ENCODE data around the gene CNTLN. TPM values are rescaled to one million over a fixed set of nuclear protein-coding genes. Genes with fewer than 3 reads are reported as not detected.

Gene CNTLN
- total RNA-seq, 1 experiment from 2014 or later, result 5.1 TPM

GRCh38 chr9:17130291-17130690, 4.5 kb upstream of the CNTLN start:
- ChIA-PET CTCF (no interaction called here), RAD21 (ENCODE audit: low non-redundant PET in 1 of 2, low total read pairs in 2 of 2, uncharacterized antibody in 2 of 2, unreplicated experiment in 2 of 2) (no interaction called here), POLR2A (no interaction called here)
- H3K36me3 ChIP-seq (ENCODE audit: control insufficient read depth in 1 of 2, insufficient read depth in 2 of 2, low read length in 2 of 2), result no peaks in the 10 kb centered on the region
- H3K27ac ChIP-seq (ENCODE audit: low read depth, low read length), result no peak overlapping the region
- peaks cover 0 to 6% of the 10 kb centered on the region in 2 experiments; a peak in 2 of 4 replicates for H3K4me1 ChIP-seq (ENCODE audit: control insufficient read depth in 1 of 2, insufficient read depth in 2 of 2, low read length in 2 of 2)
- no TSS peak for BruUV-seq (replicated peaks)
- no peak for ATAC-seq
- no peak overlapping the region for H3K4me2 ChIP-seq (ENCODE audit: low read length)
- no peaks in the 10 kb centered on the region for H3K9me2 ChIP-seq (ENCODE audit: insufficient read depth)
- H3K9ac ChIP-seq (ENCODE audit: low read length), result no peak overlapping the region
- no peaks in the 10 kb centered on the region for H3K9me3 ChIP-seq (ENCODE audit: control insufficient read depth in 1 of 2, insufficient read depth in 1 of 2, low read depth in 1 of 2, low read length in 2 of 2)
- H4K20me1 ChIP-seq (ENCODE audit: insufficient read depth), result no peaks in the 10 kb centered on the region
- DNase-seq (ENCODE audit: low read depth, low spot score), result no peak
- intact Hi-C loops (cut with micrococcal nuclease), result no loop called here
- H3K27me3 ChIP-seq (ENCODE audit: insufficient read depth, low read length), result no peaks in the 10 kb centered on the region
- H3K79me2 ChIP-seq (ENCODE audit: insufficient read depth, low read length), result no peaks in the 10 kb centered on the region
- no peak overlapping the region for H2AFZ ChIP-seq (ENCODE audit: low read depth, low read length, poor library complexity, severe bottlenecking)
- H3K4me3 ChIP-seq (replicated peaks in 1 of 2; ENCODE audit: low read depth in 1 of 2, low read length in 2 of 2), result no peak overlapping the region
- TF ChIP-seq REST (IDR thresholded peaks at IDR 0.05; ENCODE audit: low read depth) (no peak), ZNF274 (IDR thresholded peaks at IDR 0.05; ENCODE audit: low read depth, low read length) (no peak), POLR2A (IDR thresholded peaks at IDR 0.05; ENCODE audit: borderline replicate concordance, extremely low read depth, insufficient read depth, insufficient read length) (no peak), ZFX (IDR thresholded peaks at IDR 0.05) (no peak)

DNA sequence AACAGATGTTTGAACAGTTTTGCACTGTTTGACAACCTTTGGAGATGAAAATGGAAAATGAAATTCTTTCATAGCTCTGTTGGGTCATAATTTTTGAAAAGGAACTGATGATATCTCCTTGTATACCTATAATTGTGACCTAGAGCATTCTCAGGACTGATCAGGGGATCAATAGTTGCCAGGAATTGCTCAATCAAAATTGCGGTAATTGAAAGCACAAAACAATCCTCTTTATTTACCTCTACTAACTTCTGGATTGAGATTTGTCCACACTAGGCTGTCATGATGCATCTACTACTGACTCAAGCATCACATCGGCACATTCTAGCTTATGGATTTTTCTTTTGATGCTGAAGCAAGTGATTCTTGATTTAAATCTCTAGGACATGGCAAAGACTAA, 4.1 kb upstream of the CNTLN start:
- no peaks in the 10 kb centered on the region for H3K9me2 ChIP-seq (ENCODE audit: insufficient read depth)
- no peak overlapping the region for H3K4me2 ChIP-seq (ENCODE audit: low read length)
- no peaks in the 10 kb centered on the region for H4K20me1 ChIP-seq (ENCODE audit: insufficient read depth)
- ChIA-PET RAD21 (ENCODE audit: low non-redundant PET in 1 of 2, low total read pairs in 2 of 2, uncharacterized antibody in 2 of 2, unreplicated experiment in 2 of 2) (no interaction called here), POLR2A (no interaction called here), CTCF (no interaction called here)
- intact Hi-C loops (cut with micrococcal nuclease), result no loop called here
- H2AFZ ChIP-seq (ENCODE audit: low read depth, low read length, poor library complexity, severe bottlenecking), result no peak overlapping the region
- DNase-seq (ENCODE audit: low read depth, low spot score) (no peak), ATAC-seq (no peak)
- H3K4me1 ChIP-seq (ENCODE audit: control insufficient read depth in 1 of 2, insufficient read depth in 2 of 2, low read length in 2 of 2), result peaks cover 0 to 6% of the 10 kb centered on the region in 2 experiments; a peak in 2 of 4 replicates
- no peaks in the 10 kb centered on the region for H3K27me3 ChIP-seq (ENCODE audit: insufficient read depth, low read length)
- no peak overlapping the region for H3K4me3 ChIP-seq (replicated peaks in 1 of 2; ENCODE audit: low read depth in 1 of 2, low read length in 2 of 2)
- no peak overlapping the region for H3K9ac ChIP-seq (ENCODE audit: low read length)
- no peaks in the 10 kb centered on the region for H3K79me2 ChIP-seq (ENCODE audit: insufficient read depth, low read length)
- H3K27ac ChIP-seq (ENCODE audit: low read depth, low read length), result no peak overlapping the region
- BruUV-seq (replicated peaks), result no TSS peak
- H3K9me3 ChIP-seq (ENCODE audit: control insufficient read depth in 1 of 2, insufficient read depth in 1 of 2, low read depth in 1 of 2, low read length in 2 of 2), result no peaks in the 10 kb centered on the region
- H3K36me3 ChIP-seq (ENCODE audit: control insufficient read depth in 1 of 2, insufficient read depth in 2 of 2, low read length in 2 of 2), result no peaks in the 10 kb centered on the region
- TF ChIP-seq POLR2A (IDR thresholded peaks at IDR 0.05; ENCODE audit: borderline replicate concordance, extremely low read depth, insufficient read depth, insufficient read length) (no peak), REST (IDR thresholded peaks at IDR 0.05; ENCODE audit: low read depth) (no peak), ZFX (IDR thresholded peaks at IDR 0.05) (no peak), EZH2 (IDR thresholded peaks at IDR 0.05) (no peak), SP1 (IDR thresholded peaks at IDR 0.05; ENCODE audit: low read depth) (no peak), ZBTB33 (IDR thresholded peaks at IDR 0.05; ENCODE audit: extremely low read depth, insufficient replicate concordance, low read length) (no peak), ZNF274 (IDR thresholded peaks at IDR 0.05; ENCODE audit: low read depth, low read length) (no peak), RAD21 (IDR thresholded peaks at IDR 0.05; ENCODE audit: low read depth) (no peak), POLR2AphosphoS5 (IDR thresholded peaks at IDR 0.05; ENCODE audit: low read depth, low read length) (no peak), TCF7L2 (IDR thresholded peaks at IDR 0.05; ENCODE audit: borderline replicate concordance, extremely low read depth, insufficient read depth, insufficient read length) (no peak)

All from HCT116 (cell line).